Measurements from ENCODE around the gene SLC27A1.
"Not testable (repeated sequence)": the region's sequence is repeated elsewhere in the genome, so short reads cannot be mapped to it uniquely, and the experiment has no call there.

The SLC27A1 gene

DNA sequence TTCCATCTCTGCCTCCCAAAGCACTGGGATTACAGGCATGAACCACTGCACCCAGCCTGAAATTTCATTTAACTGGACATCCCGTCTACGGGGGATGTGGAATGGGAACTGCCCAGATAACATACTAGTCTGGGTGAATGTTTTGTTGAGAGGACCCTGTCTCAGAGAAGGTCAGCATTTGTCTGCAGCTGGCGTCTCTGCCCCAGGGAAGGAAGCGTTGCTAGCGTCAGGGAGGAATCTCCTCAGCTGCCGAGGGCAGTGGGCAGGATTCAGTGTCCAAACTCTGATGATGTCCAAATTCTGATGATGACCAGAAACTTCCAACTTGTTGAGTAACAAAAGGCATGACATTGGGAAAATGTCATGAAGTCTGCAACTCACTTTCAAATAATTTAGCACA is 12.7 kb upstream of the SLC27A1 start:
- no peak for DNase-seq

DNA sequence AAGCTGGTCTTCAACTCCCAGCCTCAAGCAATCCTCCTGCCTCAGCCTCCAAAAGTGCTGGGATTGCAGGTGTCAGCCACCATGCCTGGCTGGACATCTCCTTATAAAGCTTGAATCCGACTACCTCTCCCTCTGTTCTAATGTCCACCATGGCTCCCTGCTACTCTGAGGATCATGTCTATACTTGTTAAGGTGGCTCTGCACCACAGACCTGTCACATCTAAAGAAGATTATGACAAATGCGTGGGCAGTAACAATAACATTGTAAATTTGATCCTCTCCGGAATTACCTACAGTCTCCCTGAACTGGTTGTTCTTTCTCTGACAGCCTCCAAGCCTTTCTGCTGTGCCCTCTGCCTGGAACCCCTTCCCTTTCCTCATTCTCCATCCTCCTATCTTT is 11.4 kb upstream of the SLC27A1 start:
- DNase-seq, result no peak

DNA sequence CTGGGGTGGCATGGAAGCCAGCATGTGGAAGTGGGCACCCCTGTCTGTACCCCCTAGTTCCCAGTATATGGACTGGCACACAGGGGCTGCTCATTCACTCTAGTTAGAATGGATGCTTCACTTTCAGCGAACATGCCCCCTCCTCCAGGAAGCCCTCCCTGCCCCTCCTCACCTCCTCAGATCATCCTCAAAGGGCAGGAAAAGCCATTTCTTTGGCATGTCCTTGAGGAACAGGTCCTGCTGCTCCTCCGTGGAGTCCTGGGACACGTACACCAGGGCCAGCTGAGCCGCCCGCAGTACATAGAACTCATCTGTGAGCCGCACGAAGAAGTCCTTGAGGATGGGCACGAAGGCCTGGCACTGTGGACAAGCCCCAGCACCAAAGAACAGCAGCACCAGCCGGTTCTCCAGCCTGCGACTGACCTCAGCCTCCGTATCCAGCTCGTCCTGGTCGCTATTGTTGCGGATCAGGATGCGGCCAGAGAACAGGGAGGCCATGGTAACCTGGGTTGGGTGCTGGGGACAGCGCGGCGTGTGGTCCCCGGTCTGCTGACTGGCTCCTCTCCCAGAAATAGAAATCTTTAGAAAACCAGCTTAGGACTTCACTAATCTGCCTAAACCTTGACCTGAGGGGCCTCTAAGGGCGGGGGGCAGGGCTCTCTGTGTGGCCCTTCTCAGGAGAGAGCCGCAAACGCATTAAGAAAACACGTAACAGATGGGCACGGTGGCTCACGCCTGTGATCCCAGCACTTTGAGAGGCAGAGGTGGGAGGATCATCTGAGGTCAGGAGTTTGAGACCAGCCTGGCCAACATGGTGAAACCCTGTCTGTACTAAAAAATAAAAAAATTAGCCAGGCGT is 9.7 kb upstream of the SLC27A1 start, which contains the start of gene NXNL1:
NXNL1 (minus strand) TSS at position 555 of the 859 bp plus-strand sequence; CDS start at position 498, 57 bp downstream.
- DNase-seq, result no peak

DNA sequence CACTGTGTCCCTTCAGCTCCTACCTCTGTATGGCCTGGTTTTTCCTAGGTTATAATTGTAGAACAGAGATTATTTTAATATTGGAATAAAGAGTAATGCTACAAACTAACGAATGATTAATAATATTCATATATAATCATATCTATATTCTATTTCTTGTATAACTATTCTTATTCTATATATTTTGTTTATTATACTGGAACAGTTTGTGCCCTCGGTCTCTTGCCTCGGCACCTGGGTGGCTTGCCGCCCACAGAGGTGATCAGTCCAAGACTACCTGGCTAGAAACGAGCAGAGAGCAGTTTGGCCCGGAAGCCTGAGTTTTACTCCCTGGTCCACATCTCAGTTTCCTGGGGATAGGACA is 3.9 kb upstream of the SLC27A1 start:
- DNase-seq, result no peak

DNA sequence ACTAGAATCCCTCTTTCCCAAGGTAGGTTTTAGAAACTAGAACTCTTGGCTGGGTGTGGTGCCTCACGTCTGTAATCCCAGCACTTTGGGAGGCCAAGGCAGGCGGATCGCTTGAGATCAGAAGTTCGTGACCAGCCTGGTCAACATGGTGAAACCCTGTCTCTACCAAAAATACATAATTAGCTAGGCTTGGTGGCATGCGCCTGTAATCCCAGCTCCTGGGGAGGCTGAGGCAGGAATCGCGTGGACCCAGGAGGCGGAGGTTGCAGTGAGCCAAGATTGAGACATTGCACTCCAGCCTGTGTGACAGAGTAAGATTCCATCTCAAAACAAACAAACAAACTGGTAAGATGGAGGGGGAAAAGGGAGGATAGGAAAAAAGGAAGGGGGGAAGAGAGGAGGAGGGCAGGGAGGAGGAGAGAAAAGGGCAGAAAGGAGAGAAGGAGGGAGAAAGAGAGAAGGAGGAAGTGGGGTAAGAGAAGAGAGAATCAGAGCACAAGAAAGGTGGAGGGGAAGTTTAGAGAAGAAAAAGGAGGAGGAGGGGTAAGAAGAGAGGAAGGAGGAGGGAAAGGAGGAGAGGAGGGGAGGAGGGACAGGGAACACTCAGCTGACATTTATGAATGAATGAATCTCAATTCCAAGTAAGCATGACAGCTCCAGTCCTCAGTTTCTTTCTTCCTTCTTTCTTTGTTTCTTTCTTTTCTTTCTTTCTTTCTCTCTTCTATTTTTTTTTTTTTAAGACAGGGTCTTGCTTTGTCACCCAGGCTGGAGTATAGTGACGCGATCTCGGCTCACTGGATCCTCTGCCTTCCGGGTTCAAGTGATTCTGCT is 2.6 kb upstream of the SLC27A1 start:
- DNase-seq, result no peak

DNA sequence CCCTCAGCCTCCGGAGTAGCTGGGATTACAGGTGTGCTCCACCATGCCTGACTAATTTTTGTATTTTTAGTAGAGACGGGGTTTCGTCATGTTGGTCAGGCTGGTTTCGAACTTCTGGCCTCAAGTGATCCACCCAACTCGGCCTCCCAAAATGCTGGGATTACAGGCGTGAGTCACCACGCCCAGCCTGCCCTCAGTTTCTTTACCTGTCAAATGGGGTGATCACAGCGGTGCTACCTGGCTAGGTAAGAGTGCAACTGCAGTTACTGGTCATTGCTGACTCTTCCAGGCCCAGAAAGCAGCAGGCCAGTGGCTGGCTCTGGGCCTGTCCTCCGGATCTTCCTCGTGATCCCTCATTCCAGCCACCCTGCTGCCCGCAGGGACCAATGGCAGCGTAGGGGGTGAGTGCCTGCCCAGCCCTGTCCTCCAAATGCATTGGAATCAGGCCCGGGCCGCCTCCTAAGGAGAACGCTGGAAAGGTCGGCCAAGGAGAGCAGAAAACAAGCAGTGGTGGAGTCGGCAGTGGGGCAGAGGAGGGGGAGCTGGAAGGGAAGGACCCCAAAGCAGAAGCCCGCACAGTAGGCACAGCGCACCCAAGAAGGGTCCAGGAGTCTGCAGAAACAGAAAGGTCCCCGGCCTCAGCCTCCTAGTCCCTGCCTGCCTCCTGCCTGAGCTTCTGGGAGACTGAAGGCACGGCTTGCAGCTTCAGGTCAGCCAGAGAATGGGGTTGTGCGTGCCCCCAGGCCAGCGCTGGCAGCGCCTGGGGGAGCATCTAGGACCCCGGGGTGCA is 1.8 kb upstream of the SLC27A1 start:
- DNase-seq, result no peak

DNA sequence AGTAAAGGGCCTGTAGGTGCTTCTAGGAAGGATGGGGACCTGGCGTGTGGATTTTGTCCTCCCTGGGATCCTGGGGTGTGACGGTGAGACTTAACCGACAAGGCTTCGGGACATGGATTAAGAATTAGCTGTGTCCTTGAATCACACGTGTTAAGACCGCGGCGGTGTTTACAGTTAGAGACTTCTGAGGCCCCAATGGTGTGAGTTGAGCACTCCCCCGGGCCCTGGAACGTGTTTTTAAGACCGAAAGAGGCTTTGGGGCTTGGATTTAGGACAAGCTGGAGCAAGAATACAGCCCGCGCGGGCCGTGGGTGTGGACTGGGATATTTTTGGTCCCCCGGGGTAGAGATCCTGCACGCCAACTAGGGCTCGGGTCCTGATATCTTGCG is 1.2 kb upstream of the SLC27A1 start:
- no peak for DNase-seq

DNA sequence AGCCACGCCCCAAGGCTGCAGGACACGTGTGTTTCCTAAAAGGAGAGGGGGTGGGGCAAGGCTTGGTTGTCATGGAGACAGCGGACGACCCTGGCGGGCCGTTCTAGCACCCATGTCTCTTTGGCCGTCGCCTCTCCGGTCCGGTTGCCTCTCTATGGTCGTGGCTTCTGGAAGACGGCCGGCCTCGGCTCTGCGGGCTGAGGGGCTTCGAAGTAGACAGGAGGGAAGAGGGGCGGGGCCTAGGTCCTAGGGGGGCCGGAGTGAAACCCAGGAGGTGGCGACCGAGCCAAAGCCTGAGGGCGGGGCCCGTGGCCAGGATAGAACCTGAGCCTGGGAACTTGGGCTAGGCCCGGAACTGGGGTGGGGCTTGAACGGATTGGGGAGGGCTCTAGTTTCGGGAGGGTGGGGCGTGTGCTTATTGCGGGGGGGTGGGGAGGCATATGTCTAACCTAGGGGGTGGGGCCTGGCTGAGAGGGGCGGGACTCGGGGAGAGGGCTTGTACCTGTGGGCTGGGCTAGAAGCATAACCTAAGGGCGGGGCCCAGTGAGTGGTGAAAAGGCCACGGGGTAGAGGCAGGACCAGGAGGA is 750 bp upstream of the SLC27A1 start:
- peak; percentile 98 for DNase-seq

DNA sequence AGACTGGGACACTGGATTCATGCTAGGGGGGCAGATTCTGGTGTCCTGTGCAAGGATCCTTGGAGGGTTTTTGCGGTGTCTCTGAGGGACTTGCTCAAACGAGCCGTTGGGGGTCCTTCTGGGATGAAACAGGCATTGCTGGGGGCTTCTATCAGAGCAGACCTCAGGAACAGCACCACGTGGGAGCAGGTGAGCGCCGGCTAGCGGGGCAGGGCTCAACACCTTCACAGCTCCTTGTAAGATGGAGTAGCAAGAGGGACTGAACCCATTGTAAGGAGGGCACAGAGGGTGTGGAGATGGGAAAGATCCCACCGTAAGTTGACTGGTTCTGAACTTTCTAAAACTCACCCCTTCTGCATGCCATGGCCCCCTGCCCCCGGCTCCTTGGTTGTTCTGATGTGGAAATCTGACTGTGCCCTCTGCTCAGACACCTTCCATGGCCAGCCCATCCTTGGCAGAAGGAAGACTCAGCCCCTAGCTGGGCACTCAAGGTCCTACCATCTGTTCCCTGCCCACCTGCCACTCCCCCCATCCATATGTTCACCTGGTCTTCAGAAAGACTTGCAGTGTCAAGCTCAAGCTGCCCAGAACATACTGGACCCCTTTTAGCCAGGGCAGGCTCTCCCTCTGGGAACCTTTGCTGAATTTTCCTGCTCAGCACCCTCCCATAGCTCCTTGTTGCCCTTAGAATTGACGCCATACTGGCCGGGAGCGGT is 1.2 kb downstream of the SLC27A1 start:
- DNase-seq, result no peak

DNA sequence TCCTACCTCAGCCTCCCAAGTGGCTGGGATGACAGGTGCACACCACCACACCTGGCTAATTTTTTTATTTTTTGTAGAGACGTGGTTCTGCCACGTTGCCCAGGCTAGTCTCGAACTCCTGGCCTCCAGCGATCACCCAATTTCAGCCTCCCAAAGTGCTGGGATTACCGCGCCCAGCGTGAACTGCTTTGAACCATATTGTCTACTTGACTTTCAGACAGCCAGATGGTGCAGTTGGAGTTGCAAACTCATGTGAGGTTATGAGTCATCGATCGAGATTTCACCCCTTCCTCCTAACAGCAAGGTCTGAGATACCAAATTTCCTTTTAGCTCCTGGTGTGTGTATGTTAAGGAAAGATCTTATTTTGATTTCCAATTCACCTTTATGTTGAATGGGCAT is 2.7 kb downstream of the SLC27A1 start:
- peak; percentile 82 for DNase-seq

DNA sequence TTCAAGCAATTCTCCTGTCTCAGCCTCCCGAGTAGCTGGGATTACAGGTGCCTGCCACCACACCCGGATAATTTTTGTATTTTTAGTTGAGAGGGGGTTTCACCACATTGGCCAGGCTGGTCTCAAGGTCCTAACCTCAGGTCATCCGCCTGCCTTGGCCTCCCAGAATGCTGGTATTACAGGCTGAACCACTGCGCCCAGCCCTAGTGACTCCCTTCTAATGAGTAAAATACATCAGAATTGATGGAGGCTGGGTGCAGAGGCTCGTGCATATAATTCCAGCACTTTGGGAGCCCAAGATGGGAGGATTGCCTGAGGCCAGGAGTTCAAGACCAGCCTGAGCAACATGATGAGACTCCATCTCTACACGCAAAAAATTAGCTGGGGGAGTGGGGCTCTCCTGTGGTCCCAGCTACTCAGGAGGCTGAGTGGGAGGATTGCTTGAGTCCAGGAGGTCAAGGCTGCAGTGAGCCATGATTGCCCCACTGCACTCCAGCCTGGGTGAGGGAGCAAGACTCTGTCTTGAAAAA is 4.8 kb downstream of the SLC27A1 start:
- not testable (repeated sequence) for DNase-seq

DNA sequence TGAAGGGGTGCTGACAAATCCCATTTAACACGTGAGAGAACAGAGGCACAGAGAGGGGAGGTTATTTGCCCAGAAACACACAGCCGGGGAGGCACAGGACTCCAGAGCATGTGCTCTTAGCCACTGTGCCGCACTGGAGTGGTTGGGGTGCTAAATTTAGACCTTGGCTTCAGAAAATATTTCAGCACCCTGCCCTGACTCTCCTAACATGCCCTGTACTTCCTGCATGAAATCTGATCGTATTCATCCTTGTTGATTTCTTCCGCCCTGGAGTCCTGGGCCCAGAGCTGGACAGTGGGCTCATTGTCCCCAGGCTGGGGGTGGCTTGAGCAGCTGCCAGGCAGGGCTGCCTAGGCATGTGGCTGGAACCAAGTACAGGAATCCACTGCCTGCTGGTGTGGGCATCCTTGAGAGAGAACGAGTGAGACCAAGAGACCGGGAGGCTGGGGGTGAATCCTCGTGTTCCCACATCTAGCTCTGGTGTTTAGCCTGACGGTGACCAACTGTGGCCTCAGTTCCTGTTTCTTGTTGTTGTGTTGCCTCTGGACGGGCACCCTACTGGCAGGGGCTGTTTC is 5.3 kb downstream of the SLC27A1 start:
- DNase-seq, result peak; percentile 70

DNA sequence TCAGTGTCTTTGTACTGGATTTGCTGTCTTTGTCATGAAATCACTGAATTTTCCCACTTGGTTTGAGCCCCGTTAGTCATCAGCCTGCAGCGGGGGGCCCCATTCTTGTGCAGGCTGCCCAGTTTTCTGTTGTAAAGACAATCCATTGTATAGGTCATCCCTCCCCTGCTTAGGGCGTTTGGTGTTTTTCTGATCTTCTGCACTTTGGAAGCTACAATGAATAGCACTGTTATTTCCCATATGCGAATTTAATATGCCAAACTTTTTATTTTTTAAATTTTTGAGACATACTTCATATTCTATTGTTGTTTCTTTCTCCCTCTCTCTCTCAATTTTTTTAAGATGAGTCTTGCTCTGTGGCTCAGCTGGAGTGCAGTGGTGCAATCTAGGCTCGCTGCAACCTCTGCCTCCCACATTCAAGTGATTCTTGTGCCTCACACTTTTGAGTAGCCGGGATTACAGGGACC is 9.0 kb downstream of the SLC27A1 start:
- DNase-seq, result peak; percentile 94

DNA sequence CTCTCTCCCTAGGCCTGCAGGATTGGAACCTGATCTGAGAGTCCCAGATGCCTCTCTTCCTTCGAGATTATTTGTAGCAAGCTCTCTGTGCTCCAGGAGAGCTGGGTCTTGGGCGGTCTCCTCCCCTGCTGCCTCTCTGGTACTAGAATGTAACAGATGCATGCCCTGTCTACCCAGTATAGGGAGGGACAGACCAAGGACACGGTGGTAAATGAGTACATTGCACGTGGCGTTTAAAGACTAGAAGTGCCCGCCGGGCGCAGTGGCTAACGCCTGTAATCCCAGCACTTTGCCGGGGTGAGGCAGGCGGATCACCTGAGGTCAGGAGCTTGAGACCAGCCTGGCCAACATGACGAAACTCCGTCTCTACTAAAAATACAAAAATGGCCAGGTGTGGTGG is 11.7 kb downstream of the SLC27A1 start:
- DNase-seq, result no peak

DNA sequence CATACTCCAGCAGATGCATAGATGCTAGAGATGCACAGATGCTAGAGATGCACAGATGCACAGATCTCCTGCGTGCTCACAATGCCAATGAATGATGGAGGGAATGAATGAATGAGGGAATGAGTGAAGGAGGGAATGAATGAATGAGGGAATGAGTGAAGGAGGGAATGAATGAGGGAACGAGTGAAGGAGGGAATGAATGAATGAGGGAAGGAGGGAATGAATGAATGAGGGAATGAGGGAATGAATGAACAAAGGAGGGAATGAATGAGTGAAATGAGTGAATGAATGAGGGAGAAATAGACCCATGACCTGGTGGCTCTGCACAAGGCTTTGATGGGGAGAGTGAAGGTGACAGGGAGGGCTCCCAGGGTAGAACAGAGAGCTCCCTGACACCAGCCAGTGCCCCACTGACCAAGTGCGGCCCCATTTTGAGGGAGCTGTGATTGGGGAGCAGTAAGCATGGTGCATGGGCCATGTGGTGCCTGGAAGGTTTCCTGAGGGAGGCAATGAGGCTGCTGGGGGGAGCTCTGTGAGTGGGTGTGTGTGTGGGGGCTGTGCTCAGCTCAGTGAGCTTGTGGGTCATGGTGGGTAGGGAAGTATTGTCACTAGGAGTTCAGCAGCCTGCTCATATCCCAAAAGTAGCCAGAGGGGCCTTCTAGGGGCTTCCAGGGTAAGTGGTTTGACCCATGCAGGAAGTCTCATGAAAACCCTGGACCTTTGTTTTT is 12.7 kb downstream of the SLC27A1 start:
- no peak for DNase-seq

DNA sequence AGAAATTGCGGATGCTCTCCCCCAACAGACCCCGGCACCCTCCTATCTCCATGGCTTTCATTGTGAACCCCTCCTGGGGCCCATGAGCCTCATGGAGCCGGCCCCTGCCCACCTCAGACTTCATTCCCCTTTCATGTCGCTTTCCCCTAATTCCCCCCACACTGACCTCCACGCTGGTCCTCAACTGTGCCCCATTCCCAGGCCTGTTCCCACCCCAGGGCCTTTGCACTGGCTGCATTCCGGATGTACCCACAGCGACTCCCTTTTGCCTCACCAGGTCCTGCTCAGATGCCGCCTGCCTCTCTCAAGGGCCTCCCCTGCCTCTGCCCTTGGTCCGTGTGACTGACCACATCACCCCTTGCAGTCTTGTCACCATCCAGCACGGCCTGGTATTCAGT is 13.3 kb downstream of the SLC27A1 start:
- no peak for DNase-seq

DNA sequence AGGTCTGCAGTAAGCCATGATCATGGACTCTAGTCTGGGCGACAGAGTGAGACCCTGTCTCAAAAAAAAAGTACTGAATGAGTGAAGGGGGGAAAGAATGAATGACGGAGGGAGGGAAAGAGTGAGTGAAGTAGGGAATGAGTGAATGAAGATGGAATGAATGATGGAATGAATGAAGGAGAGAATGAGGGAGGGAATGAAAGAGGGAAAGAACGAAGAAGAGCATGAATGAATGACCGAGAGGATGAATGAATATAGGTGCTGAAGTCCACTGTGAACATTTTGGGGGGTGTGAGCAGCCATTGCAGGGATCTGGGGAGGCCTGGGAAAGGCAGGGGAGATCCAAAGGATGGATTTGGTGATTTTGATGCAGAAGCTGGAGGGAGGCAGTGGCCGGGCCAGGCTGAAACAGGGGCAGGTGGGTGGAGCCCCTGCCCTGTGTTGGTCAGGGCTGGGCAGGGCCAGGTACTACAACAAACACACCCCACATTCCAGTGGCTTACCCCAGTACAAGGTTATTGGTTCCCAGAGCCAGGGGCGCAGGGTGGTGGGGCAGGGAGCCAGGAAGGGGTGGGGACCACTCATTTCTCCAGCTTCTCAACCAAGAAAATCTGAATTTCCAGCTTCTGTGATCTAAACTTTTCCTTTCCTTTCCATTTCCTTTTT is 14.3 kb downstream of the SLC27A1 start:
- no peak for DNase-seq

DNA sequence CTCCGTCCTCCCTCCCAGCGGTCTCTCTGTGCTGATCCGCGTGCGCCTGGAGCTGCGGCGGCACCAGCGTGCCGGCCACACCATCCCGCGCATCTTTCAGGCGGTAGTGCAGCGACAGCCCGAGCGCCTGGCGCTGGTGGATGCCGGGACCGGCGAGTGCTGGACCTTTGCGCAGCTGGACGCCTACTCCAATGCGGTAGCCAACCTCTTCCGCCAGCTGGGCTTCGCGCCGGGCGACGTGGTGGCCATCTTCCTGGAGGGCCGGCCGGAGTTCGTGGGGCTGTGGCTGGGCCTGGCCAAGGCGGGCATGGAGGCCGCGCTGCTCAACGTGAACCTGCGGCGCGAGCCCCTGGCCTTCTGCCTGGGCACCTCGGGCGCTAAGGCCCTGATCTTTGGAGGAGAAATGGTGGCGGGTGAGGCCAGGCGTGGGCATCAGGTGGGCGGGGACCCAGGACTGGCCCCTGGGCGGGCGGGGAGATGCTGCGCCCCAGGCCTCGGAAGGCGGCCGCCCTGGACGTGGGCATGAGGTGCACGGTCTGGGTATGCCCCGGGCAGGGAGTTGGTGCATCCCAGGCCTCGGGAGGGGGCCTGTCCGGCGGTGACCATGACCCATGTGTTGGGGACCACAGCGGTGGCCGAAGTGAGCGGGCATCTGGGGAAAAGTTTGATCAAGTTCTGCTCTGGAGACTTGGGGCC is 16.4 kb downstream of the SLC27A1 start:
- no peak for DNase-seq

Data from fibroblast of skin of scalp (primary cell).